Measurements from ENCODE around the gene SH2D2A. TPM values are rescaled to one million over a fixed set of nuclear protein-coding genes. Genes with fewer than 3 reads are reported as not detected.

The SH2D2A gene
- total and polyA plus RNA-seq, 8 donors, result 0.61 to 19.9 (median 1.5) TPM; not detected in 2

- Histone ChIP-seq H3K27ac (no peak overlapping the region), H3K36me3 (no peaks in the 10 kb centered on the region), H3K9me3 (no peaks in the 10 kb centered on the region), H3K27me3 (peaks cover 21 to 77% (median 53%) of the 10 kb centered on the region in 3 donors), H3K4me3 (no peak overlapping the region), H3K4me1 (peaks cover 24 to 35% (median 32%) of the 10 kb centered on the region in 4 donors)
- WGBS, 5 donors, result 51 to 69% (median 62%) methylated on average over 3 of the region's 3 CpGs
- no peak for DNase-seq
- intact Hi-C loops (cut with DNase I; ENCODE audit: low total_unique reads), result no loop called here
- TF ChIP-seq EP300 (IDR thresholded peaks at IDR 0.05) (no peak), POLR2A (IDR thresholded peaks at IDR 0.05) (no peak), POLR2AphosphoS5 (IDR thresholded peaks at IDR 0.05) (no peak)
- TF ChIP-seq, protein P1, sequence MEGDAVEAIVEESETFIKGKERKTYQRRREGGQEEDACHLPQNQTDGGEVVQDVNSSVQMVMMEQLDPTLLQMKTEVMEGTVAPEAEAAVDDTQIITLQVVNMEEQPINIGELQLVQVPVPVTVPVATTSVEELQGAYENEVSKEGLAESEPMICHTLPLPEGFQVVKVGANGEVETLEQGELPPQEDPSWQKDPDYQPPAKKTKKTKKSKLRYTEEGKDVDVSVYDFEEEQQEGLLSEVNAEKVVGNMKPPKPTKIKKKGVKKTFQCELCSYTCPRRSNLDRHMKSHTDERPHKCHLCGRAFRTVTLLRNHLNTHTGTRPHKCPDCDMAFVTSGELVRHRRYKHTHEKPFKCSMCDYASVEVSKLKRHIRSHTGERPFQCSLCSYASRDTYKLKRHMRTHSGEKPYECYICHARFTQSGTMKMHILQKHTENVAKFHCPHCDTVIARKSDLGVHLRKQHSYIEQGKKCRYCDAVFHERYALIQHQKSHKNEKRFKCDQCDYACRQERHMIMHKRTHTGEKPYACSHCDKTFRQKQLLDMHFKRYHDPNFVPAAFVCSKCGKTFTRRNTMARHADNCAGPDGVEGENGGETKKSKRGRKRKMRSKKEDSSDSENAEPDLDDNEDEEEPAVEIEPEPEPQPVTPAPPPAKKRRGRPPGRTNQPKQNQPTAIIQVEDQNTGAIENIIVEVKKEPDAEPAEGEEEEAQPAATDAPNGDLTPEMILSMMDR (IDR thresholded peaks at IDR 0.05), result no peak
Measured at GRCh38 chr1:156857532-156857931, 40.9 kb upstream of the SH2D2A start.

GRCh38 chr1:156856282-156856785, 39.7 kb upstream of the SH2D2A start:
- peaks cover 24 to 42% (median 38%) of the 10 kb centered on the region in 4 donors for H3K4me1 ChIP-seq
- intact Hi-C loops (cut with DNase I; ENCODE audit: low total_unique reads), result no loop called here
- H3K4me3 ChIP-seq, result no peak overlapping the region
- TF ChIP-seq POLR2AphosphoS5 (IDR thresholded peaks at IDR 0.05), result no peak
- TF ChIP-seq, protein P1 (IDR thresholded peaks at IDR 0.05), result no peak
- no peak for TF ChIP-seq POLR2A (IDR thresholded peaks at IDR 0.05)
- no peak for TF ChIP-seq EP300 (IDR thresholded peaks at IDR 0.05)
- H3K9me3 ChIP-seq, result no peaks in the 10 kb centered on the region
- no peak overlapping the region for H3K27ac ChIP-seq
- no peak for DNase-seq
- WGBS, 5 donors, result 64 to 88% (median 74%) methylated on average over 3 of the region's 3 CpGs
- H3K36me3 ChIP-seq, result no peaks in the 10 kb centered on the region
- H3K27me3 ChIP-seq, result peaks cover 13 to 74% (median 41%) of the 10 kb centered on the region in 3 donors

DNA sequence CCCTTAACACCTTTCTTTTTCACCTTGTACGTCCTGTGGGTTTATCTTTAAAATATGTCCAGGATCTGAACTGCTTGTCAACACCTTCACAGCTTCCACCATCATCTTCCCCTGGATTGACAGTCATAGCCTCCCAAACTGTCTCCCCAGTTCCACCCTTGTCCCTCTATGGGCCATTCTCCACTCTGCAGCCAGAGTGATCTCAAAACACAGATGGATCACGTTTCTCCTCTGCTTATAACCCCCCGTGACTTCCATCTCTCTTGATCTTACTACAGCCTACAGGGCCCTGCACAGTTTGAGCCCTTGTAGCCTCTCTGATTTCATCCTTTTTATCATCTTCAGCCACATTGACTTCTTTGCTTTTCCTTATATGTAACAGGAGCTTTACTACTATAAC, 38.0 kb upstream of the SH2D2A start:
- TF ChIP-seq POLR2AphosphoS5 (IDR thresholded peaks at IDR 0.05), result no peak
- no peak for TF ChIP-seq EP300 (IDR thresholded peaks at IDR 0.05)
- TF ChIP-seq POLR2A (IDR thresholded peaks at IDR 0.05), result no peak
- TF ChIP-seq, protein P1 (IDR thresholded peaks at IDR 0.05), result no peak
- WGBS, 5 donors, result 38 to 61% (median 53%) methylated on average over 3 of the region's 3 CpGs
- Histone ChIP-seq H3K4me1 (peaks cover 8 to 25% (median 22%) of the 10 kb centered on the region in 4 donors), H3K9me3 (no peaks in the 10 kb centered on the region), H3K27me3 (peaks cover 6 to 64% (median 25%) of the 10 kb centered on the region in 3 donors), H3K4me3 (no peak overlapping the region), H3K36me3 (no peaks in the 10 kb centered on the region), H3K27ac (no peak overlapping the region)
- intact Hi-C loops (cut with DNase I; ENCODE audit: low total_unique reads), result no loop called here
- no peak for DNase-seq

- 84 to 95% (median 92%) methylated on average over 19 of the region's 19 CpGs for WGBS, 5 donors
- intact Hi-C loops (cut with DNase I; ENCODE audit: low total_unique reads), result no loop called here
- no peak for TF ChIP-seq EP300 (IDR thresholded peaks at IDR 0.05)
- no peak for TF ChIP-seq POLR2A (IDR thresholded peaks at IDR 0.05)
Measured at GRCh38 chr1:156853761-156854160, 37.1 kb upstream of the SH2D2A start.

GRCh38 chr1:156852418-156852874, 35.8 kb upstream of the SH2D2A start:
- TF ChIP-seq POLR2AphosphoS5 (IDR thresholded peaks at IDR 0.05) (no peak), POLR2A (IDR thresholded peaks at IDR 0.05) (no peak), EP300 (IDR thresholded peaks at IDR 0.05) (no peak)
- TF ChIP-seq, protein P1 (IDR thresholded peaks at IDR 0.05), result no peak
- Histone ChIP-seq H3K27ac (no peak overlapping the region), H3K4me3 (no peak overlapping the region), H3K36me3 (no peaks in the 10 kb centered on the region), H3K4me1 (peaks cover 0 to 19% (median 12%) of the 10 kb centered on the region in 4 donors), H3K9me3 (no peaks in the 10 kb centered on the region), H3K27me3 (peaks cover 0 to 64% (median 18%) of the 10 kb centered on the region in 3 donors)
- 22 to 51% (median 33%) methylated on average over 5 to 9 of the region's 9 CpGs for WGBS, 5 donors
- intact Hi-C loops (cut with DNase I; ENCODE audit: low total_unique reads), result no loop called here
- peak; percentile 71 to 77 for DNase-seq

More at GRCh38 chr1:156853761-156854160, 37.1 kb upstream of the SH2D2A start:
- Histone ChIP-seq H3K9me3 (no peaks in the 10 kb centered on the region), H3K4me3 (no peak overlapping the region), H3K27ac (no peak overlapping the region), H3K27me3 (peaks cover 1 to 64% (median 25%) of the 10 kb centered on the region in 3 donors), H3K36me3 (no peaks in the 10 kb centered on the region), H3K4me1 (peaks cover 0 to 19% (median 15%) of the 10 kb centered on the region in 4 donors)
- DNase-seq, result no peak

All from stomach (tissue), 9 donors.